ENCODE results near the gene SMIM9. TPM values are rescaled to one million over a fixed set of nuclear protein-coding genes. Genes with fewer than 3 reads are reported as not detected.
"Not testable (repeated sequence)": the region's sequence is repeated elsewhere in the genome, so short reads cannot be mapped to it uniquely, and the experiment has no call there.

Gene SMIM9
- total RNA-seq = not detected

DNA sequence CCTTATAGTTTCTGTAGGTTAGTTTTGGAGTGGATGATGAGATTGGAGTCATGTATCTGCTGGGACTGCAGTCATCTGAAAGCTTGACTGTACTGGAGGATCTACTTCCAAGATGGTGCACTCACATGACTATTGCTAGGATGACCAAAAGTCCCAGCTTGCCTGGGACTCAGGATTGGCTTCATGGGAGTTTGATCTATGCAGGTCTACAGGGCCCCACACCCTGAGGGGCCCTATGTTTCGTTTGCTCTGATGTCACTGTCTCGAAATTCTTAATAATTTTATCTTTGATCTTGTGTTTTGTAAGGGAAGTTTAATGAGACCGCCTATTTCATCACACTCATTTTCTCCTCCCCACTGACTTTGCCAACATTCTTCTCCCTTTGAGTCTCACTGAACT is at the start of gene SMIM9:
Gene SMIM9, minus strand, starts transcription at position 101 of the 400 bp plus-strand sequence. CDS start 3,806 bp downstream, outside the sequence.
- 79% methylated on average over 3 of the region's 3 CpGs for WGBS
- H3K27ac ChIP-seq (replicated peaks in 1 of 4) = no peak within 1 kb of the TSS
- no peak for DNase-seq (ENCODE audit: extremely low spot score)
- H3K27me3 ChIP-seq = no peaks in the 10 kb centered on the region
- H3K9me3 ChIP-seq = no peaks in the 10 kb centered on the region
- no peak within 1 kb of the TSS for H3K4me3 ChIP-seq
- H3K4me1 ChIP-seq = no peaks in the 10 kb centered on the region
- TF ChIP-seq, protein P1, sequence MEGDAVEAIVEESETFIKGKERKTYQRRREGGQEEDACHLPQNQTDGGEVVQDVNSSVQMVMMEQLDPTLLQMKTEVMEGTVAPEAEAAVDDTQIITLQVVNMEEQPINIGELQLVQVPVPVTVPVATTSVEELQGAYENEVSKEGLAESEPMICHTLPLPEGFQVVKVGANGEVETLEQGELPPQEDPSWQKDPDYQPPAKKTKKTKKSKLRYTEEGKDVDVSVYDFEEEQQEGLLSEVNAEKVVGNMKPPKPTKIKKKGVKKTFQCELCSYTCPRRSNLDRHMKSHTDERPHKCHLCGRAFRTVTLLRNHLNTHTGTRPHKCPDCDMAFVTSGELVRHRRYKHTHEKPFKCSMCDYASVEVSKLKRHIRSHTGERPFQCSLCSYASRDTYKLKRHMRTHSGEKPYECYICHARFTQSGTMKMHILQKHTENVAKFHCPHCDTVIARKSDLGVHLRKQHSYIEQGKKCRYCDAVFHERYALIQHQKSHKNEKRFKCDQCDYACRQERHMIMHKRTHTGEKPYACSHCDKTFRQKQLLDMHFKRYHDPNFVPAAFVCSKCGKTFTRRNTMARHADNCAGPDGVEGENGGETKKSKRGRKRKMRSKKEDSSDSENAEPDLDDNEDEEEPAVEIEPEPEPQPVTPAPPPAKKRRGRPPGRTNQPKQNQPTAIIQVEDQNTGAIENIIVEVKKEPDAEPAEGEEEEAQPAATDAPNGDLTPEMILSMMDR (IDR thresholded peaks at IDR 0.05) = no peak
- H3K36me3 ChIP-seq = no peaks in the 10 kb centered on the region
- intact Hi-C loops (cut with DNase I) = no loop called here

DNA sequence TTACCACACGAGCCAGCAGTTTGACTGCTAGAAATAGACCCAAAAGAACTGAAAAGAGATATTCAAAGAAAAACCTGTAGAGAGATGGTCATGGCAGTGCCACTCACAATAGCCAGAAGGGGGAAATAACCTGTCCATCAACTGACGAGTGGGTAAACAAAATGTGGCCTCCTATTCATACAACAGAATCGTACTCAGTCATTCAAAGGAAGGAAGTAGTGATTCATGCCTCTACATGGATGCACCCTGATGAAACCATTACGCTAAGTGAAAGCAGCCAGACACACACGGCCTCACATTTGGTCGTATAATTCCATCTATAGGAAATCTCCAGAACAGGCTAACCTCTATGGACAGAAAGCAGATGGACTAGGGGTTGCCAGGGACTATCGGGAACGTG is 49.6 kb upstream of the SMIM9 start:
- H3K27ac ChIP-seq (replicated peaks in 1 of 4); H3K36me3 ChIP-seq; H3K4me3 ChIP-seq; intact Hi-C loops (cut with DNase I); H3K9me3 ChIP-seq; H3K27me3 ChIP-seq; H3K4me1 ChIP-seq; DNase-seq (ENCODE audit: extremely low spot score): not testable (repeated sequence)
- no CpG with 5 or more reads among the region's 8 CpGs for WGBS

DNA sequence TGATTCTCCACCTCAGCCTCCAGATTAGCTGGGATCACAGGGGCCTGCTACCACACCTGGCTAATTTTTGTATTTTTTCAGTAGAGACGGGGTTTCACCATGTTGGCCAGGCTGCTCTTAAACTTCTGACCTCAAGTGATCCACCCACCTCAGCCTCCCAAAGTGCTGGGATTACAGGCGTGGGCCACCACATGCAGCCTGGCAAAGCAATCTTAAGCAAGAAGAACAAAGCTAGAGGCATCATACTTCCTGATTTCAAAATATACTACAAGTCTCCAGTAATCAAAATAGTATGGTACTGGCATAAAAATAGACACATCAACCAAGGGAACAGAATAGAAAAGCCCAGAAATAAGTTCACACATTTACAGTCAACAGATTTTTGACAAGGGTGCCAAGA is 38.9 kb upstream of the SMIM9 start:
- 61% methylated on average over 2 of the region's 2 CpGs for WGBS
- Histone ChIP-seq H3K4me3 (no peak overlapping the region), H3K27me3 (no peaks in the 10 kb centered on the region), H3K27ac (replicated peaks in 1 of 4) (no peak overlapping the region), H3K9me3 (peaks cover 0 to 15% (median 0%) of the 10 kb centered on the region in 4 donors), H3K36me3 (no peaks in the 10 kb centered on the region), H3K4me1 (no peaks in the 10 kb centered on the region)
- TF ChIP-seq EP300 (IDR thresholded peaks at IDR 0.05) (no peak), POLR2A (IDR thresholded peaks at IDR 0.05; ENCODE audit: low read depth) (no peak), POLR2AphosphoS5 (IDR thresholded peaks at IDR 0.05) (no peak)
- TF ChIP-seq, protein P1 (IDR thresholded peaks at IDR 0.05) = no peak
- intact Hi-C loops (cut with DNase I) = no loop called here
- no peak for DNase-seq (ENCODE audit: extremely low spot score)

DNA sequence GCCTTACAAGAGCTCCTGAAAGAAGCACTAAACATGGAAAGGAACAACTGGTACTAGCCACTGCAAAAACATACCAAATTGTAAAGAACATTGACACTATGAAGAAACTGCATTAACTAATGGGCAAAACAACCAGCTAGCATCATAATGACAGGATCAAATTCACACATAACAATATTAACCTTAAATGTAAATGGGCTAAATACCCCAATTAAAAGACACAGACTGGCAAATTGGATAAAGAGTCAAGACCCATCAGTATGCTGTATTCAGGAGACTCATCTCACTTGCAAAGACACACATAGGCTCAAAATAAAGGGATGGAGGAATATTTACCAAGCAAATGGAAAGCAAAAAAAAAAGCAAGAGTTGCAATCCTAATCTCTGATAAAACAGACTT is 34.1 kb upstream of the SMIM9 start:
- H3K4me3 ChIP-seq; H3K36me3 ChIP-seq; H3K27ac ChIP-seq (replicated peaks in 1 of 4); intact Hi-C loops (cut with DNase I); H3K27me3 ChIP-seq; DNase-seq (ENCODE audit: extremely low spot score); H3K4me1 ChIP-seq: not testable (repeated sequence)
- H3K9me3 ChIP-seq = peaks cover 0 to 35% (median 0%) of the 10 kb centered on the region in 4 donors

DNA sequence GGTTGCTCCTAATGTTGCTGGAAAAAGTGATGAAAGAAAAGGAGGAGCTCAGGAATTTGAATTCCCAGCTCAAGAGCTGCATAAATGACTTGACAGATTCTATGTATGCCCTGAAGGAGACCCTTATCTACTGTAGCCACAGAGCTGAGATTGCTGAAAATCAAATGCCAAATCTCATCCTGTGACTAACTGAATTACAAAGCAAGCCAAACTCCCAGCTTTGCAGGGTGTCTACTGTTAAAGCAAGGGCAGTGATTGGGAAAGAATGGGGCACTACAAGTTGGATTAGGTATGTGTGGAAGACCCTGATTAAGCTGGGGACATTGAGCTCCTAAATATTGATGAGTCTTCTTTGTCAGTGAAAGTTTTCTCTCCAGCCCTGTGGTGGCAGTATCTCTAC is 20.8 kb upstream of the SMIM9 start:
- peaks cover 0 to 34% (median 9%) of the 10 kb centered on the region in 4 donors for H3K36me3 ChIP-seq
- H3K4me1 ChIP-seq = no peaks in the 10 kb centered on the region
- intact Hi-C loops (cut with DNase I) = no loop called here
- no peaks in the 10 kb centered on the region for H3K27me3 ChIP-seq
- no peak overlapping the region for H3K27ac ChIP-seq (replicated peaks in 1 of 4)
- TF ChIP-seq EP300 (IDR thresholded peaks at IDR 0.05) = no peak
- TF ChIP-seq, protein P1 (IDR thresholded peaks at IDR 0.05) = no peak
- no peak for DNase-seq (ENCODE audit: extremely low spot score)
- no peak overlapping the region for H3K4me3 ChIP-seq
- H3K9me3 ChIP-seq = no peaks in the 10 kb centered on the region

DNA sequence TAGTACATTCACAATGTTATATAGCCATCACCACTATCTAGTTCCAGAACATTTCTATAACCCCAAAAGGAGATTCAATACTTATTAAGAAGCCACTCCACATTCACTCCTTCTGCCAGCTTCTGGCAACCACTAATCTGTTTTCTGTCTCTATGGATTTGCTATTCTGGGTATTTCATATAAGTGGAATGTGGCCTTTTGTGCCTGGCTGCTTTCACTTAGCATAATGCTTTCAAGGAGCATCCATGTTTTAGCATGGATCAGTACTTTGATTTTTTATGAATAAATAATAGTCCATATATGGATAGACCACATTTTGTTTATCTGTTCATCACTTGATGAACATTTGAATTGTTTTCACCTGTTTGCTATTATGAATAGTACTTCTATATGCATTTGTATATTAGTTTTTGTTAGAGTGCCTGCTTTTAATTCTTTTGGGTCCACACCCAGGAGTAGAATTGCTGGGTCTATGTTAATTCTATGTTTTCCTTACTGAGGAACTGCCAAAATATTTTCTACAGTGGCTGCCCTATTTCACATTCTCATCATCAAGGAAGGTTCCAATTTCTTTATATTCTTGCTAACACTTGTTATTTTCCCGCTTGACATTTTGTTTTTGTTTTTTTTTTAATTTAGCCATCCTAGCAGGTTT is 16.6 kb upstream of the SMIM9 start:
- Histone ChIP-seq H3K36me3 (peaks cover 0 to 15% (median 4%) of the 10 kb centered on the region in 4 donors), H3K4me1 (no peaks in the 10 kb centered on the region), H3K27ac (replicated peaks in 1 of 4) (no peak overlapping the region), H3K4me3 (no peak overlapping the region), H3K9me3 (no peaks in the 10 kb centered on the region), H3K27me3 (no peaks in the 10 kb centered on the region)
- TF ChIP-seq POLR2AphosphoS5 (IDR thresholded peaks at IDR 0.05) = no peak
- TF ChIP-seq, protein P1 (IDR thresholded peaks at IDR 0.05) = no peak
- TF ChIP-seq POLR2A (IDR thresholded peaks at IDR 0.05; ENCODE audit: low read depth) = no peak
- TF ChIP-seq EP300 (IDR thresholded peaks at IDR 0.05) = no peak
- no peak for DNase-seq (ENCODE audit: extremely low spot score)
- intact Hi-C loops (cut with DNase I) = no loop called here
- WGBS = 80% methylated on average over 1 of the region's 1 CpG

All from esophagus muscularis mucosa (tissue), 4 donors.